ENCODE results near the gene RPS29.

DNA sequence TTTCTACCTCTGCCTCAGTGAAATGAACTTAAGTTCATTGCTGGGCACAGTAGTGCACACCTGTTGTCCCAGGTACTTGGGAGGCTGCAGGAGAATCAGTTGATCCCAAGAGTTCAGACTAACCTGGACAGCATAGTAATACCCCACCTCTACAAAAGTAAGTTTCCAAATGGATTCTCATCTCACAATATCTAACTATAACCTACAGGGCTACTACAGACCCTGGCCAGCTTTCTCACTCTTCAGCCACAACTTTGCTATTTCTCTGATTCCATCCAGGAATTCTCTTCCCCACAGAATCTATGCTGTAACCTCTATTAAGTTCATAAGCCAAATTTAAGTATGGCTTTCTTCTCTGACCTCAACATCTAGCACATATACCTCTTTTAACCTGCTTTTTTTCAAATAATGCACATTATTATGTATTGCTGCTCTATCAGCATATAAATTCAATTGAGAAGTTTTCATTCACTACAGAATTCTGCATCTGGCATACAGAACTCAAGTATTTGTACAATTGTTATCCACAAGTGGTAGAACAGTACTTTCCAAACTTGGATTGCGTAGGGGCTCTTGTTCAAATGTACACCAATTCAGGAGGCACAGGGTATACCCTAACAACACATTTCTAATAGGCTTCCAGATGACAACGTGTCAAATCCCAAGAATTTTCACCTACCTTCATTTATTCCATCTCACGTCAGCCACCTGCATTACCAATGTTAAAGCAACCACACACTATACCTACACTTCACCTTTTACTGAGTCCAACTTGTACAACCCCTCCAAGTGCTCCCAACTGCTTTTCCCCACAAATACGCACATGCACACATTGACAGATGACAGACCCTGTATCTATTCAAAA, 3.8 kb downstream of the RPS29 start:
- TF ChIP-seq POLR2A (IDR thresholded peaks at IDR 0.05), result no peak
- TF ChIP-seq, protein P1, sequence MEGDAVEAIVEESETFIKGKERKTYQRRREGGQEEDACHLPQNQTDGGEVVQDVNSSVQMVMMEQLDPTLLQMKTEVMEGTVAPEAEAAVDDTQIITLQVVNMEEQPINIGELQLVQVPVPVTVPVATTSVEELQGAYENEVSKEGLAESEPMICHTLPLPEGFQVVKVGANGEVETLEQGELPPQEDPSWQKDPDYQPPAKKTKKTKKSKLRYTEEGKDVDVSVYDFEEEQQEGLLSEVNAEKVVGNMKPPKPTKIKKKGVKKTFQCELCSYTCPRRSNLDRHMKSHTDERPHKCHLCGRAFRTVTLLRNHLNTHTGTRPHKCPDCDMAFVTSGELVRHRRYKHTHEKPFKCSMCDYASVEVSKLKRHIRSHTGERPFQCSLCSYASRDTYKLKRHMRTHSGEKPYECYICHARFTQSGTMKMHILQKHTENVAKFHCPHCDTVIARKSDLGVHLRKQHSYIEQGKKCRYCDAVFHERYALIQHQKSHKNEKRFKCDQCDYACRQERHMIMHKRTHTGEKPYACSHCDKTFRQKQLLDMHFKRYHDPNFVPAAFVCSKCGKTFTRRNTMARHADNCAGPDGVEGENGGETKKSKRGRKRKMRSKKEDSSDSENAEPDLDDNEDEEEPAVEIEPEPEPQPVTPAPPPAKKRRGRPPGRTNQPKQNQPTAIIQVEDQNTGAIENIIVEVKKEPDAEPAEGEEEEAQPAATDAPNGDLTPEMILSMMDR (IDR thresholded peaks at IDR 0.05), result no peak

Measured in thyroid gland (tissue), 4 donors.